ENCODE measurements around the gene LPP. TPM values are rescaled to one million over a fixed set of nuclear protein-coding genes. Genes with fewer than 3 reads are reported as not detected.
A peak's percentile ranks its signal among the peaks of the same experiment; 100 is the strongest.

Gene LPP
- total and polyA plus RNA-seq, 2 of the 13 experiments (the other 11 are each of a cell fraction or from before 2014, with no cell fraction given) = 19.2 to 29.9 TPM

- TF ChIP-seq ZNF761 (CRISPR knock-in tag; conservative IDR thresholded peaks at IDR 0.05) (no peak), NR2F2 (IDR thresholded peaks at IDR 0.05; ENCODE audit: borderline replicate concordance, low read depth) (peak; percentile 53; the same call in 1 of the 2 replicates), ZNF670 (CRISPR knock-in tag; IDR thresholded peaks at IDR 0.05; ENCODE audit: borderline replicate concordance) (no peak), GZF1 (CRISPR knock-in tag; IDR thresholded peaks at IDR 0.05) (no peak), MEIS1 (CRISPR knock-in tag; IDR thresholded peaks at IDR 0.05; ENCODE audit: borderline replicate concordance) (no peak), MYC (CRISPR knock-in tag; IDR thresholded peaks at IDR 0.05; ENCODE audit: borderline replicate concordance) (no peak), PATZ1 (CRISPR knock-in tag; IDR thresholded peaks at IDR 0.05) (no peak), GLI4 (CRISPR knock-in tag; IDR thresholded peaks at IDR 0.05; ENCODE audit: borderline replicate concordance) (no peak), PRMT3 (CRISPR knock-in tag; IDR thresholded peaks at IDR 0.05; ENCODE audit: borderline replicate concordance, low read depth) (no peak), SIN3A (IDR thresholded peaks at IDR 0.05; ENCODE audit: borderline replicate concordance, low read depth, low read length) (no peak), MBNL3 (CRISPR knock-in tag; conservative IDR thresholded peaks at IDR 0.05) (no peak), TIGD3 (CRISPR knock-in tag; IDR thresholded peaks at IDR 0.05; ENCODE audit: borderline replicate concordance) (no peak), ZBTB7B (CRISPR knock-in tag; IDR thresholded peaks at IDR 0.05) (no peak), ZBED4 (CRISPR knock-in tag; IDR thresholded peaks at IDR 0.05; ENCODE audit: borderline replicate concordance) (no peak), KDM6A (CRISPR knock-in tag; IDR thresholded peaks at IDR 0.05; ENCODE audit: low read depth) (0 out of 2 replicates have a peak, but pooled peaks have one; percentile 38), TRAFD1 (CRISPR knock-in tag; IDR thresholded peaks at IDR 0.05; ENCODE audit: borderline replicate concordance) (no peak), ZKSCAN8 (CRISPR knock-in tag; IDR thresholded peaks at IDR 0.05; ENCODE audit: borderline replicate concordance) (0 out of 2 replicates have a peak, but pooled peaks have one; percentile 59), CCDC6 (CRISPR knock-in tag; IDR thresholded peaks at IDR 0.05) (no peak)
Measured at GRCh38 chr3:188518835-188519452, 365.0 kb downstream of the LPP start (continued).
